Hepatocyte (in vitro differentiated cells): ENCODE data around the gene FOXO6.

Source experiments
- EZH2 ChIP-seq: fragments of 200-600 bp; sonication (generic); IDR thresholded peaks from 2 replicates; pipeline ENCODE4 v1.6.1; 2016; ENCODE audit warnings: antibody characterized with exemption, mild to moderate bottlenecking, borderline replicate concordance
- TF ChIP-seq, protein P1 (sequence below): fragments of 200-600 bp; sonication (generic); IDR thresholded peaks from 2 replicates; pipeline ENCODE4 v1.5.1; 2016; ENCODE audit warnings: antibody characterized with exemption, mild to moderate bottlenecking; ENCODE audit not compliant: poor library complexity

DNA sequence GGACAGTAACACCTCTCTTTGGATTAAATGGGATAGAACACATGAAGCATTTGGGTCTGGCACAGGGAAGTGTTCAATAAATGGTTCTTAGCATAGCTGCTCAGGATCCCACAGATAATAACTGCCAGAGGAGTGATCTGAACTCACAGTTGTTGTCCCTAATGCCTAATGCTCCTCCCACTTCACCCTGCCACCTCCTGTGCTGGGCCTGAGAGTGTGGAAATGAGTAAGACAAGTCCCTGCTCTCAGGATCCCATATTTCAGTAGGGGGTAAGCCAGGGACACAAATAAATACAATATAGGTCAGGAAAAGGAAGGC lies 19.9 kb upstream of the FOXO6 start:
- TF ChIP-seq, protein P1, sequence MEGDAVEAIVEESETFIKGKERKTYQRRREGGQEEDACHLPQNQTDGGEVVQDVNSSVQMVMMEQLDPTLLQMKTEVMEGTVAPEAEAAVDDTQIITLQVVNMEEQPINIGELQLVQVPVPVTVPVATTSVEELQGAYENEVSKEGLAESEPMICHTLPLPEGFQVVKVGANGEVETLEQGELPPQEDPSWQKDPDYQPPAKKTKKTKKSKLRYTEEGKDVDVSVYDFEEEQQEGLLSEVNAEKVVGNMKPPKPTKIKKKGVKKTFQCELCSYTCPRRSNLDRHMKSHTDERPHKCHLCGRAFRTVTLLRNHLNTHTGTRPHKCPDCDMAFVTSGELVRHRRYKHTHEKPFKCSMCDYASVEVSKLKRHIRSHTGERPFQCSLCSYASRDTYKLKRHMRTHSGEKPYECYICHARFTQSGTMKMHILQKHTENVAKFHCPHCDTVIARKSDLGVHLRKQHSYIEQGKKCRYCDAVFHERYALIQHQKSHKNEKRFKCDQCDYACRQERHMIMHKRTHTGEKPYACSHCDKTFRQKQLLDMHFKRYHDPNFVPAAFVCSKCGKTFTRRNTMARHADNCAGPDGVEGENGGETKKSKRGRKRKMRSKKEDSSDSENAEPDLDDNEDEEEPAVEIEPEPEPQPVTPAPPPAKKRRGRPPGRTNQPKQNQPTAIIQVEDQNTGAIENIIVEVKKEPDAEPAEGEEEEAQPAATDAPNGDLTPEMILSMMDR = no peak
- no peak for TF ChIP-seq EZH2
